GM21737 (cell line): ENCODE data around the gene KCNH8.

Experiments
- ATAC-seq: cut with Tn5 transposase; IDR thresholded peaks from one replicate; pipeline ENCODE4 v1.9.1; 2021; ENCODE audit warnings: mild to moderate bottlenecking, moderate library complexity; ENCODE audit not compliant: unreplicated experiment

The KCNH8 gene

GRCh38 chr3:19248143-19248542 lies 99.8 kb downstream of the KCNH8 start:
- no peak for ATAC-seq

- ATAC-seq: no peak
Observed at GRCh38 chr3:19248767-19249166, 100.5 kb downstream of the KCNH8 start.

GRCh38 chr3:19250959-19251610 lies 102.8 kb downstream of the KCNH8 start:
- no peak for ATAC-seq

GRCh38 chr3:19254189-19254588 lies 105.9 kb downstream of the KCNH8 start:
- ATAC-seq: no peak

- ATAC-seq: no peak
Observed at GRCh38 chr3:19254784-19255338, 106.6 kb downstream of the KCNH8 start.

GRCh38 chr3:19256313-19256712 lies 108.0 kb downstream of the KCNH8 start:
- no peak for ATAC-seq

GRCh38 chr3:19263606-19264005 lies 115.3 kb downstream of the KCNH8 start:
- no peak for ATAC-seq

- no peak for ATAC-seq
Observed at GRCh38 chr3:19264424-19264823, 116.1 kb downstream of the KCNH8 start.

- no peak for ATAC-seq
Observed at GRCh38 chr3:19267040-19267439, 118.7 kb downstream of the KCNH8 start.

- no peak for ATAC-seq
Observed at GRCh38 chr3:19270481-19270880, 122.2 kb downstream of the KCNH8 start.

GRCh38 chr3:19272296-19272695 lies 124.0 kb downstream of the KCNH8 start:
- no peak for ATAC-seq

GRCh38 chr3:19273091-19273490 lies 124.8 kb downstream of the KCNH8 start:
- no peak for ATAC-seq

GRCh38 chr3:19274576-19274975 lies 126.3 kb downstream of the KCNH8 start:
- ATAC-seq: no peak

GRCh38 chr3:19284974-19285373 lies 136.7 kb downstream of the KCNH8 start:
- ATAC-seq: no peak

GRCh38 chr3:19293295-19293694 lies 145.0 kb downstream of the KCNH8 start:
- ATAC-seq: no peak

- ATAC-seq: no peak
Observed at GRCh38 chr3:19295208-19295607, 146.9 kb downstream of the KCNH8 start.

GRCh38 chr3:19331931-19332330 lies 183.6 kb downstream of the KCNH8 start:
- ATAC-seq: no peak

- no peak for ATAC-seq
Observed at GRCh38 chr3:19334120-19334519, 185.8 kb downstream of the KCNH8 start.

- no peak for ATAC-seq
Observed at GRCh38 chr3:19338769-19339168, 190.5 kb downstream of the KCNH8 start.

- ATAC-seq: no peak
Observed at GRCh38 chr3:19342389-19342788, 194.1 kb downstream of the KCNH8 start.

GRCh38 chr3:19346759-19347158 lies 198.4 kb downstream of the KCNH8 start:
- ATAC-seq: no peak

GRCh38 chr3:19347671-19348070 lies 199.4 kb downstream of the KCNH8 start:
- no peak for ATAC-seq

GRCh38 chr3:19348500-19348899 lies 200.2 kb downstream of the KCNH8 start:
- ATAC-seq: no peak
